GM12878 (cell line): Measurements from ENCODE around the gene PANK1.

ENCODE experiments used
- CEBPZ ChIP-seq: fragments of 150-350 bp; IDR thresholded peaks from 2 replicates; pipeline ENCODE4 v1.6.1; 2016; ENCODE audit warnings: low read depth, low read length
- CHD4 ChIP-seq: fragments of 200-600 bp; sonication (generic); IDR thresholded peaks from 2 replicates; pipeline ENCODE4 v1.6.1; 2016; ENCODE audit warnings: mild to moderate bottlenecking
- CTCF ChIP-seq, 3 experiments: IDR thresholded peaks in 2 of 3; conservative IDR thresholded peaks in 1 of 3; 2 replicates each; pipeline ENCODE4 v1.5.1; 2011; ENCODE audit warnings: low read depth in 3 of 3, low read length in 3 of 3, mild to moderate bottlenecking in 3 of 3, control low read depth in 2 of 3, moderate library complexity in 2 of 3, inconsistent platforms in 1 of 3, mixed read lengths in 1 of 3; ENCODE audit not compliant: control insufficient read depth in 2 of 3, insufficient read depth in 1 of 3; ENCODE audit errors: extremely low read depth in 1 of 3
- EZH2 ChIP-seq: IDR thresholded peaks from 2 replicates; pipeline ENCODE4 v1.6.1; 2012; ENCODE audit warnings: low read depth, mild to moderate bottlenecking, control low read depth, inconsistent platforms, low read length, borderline replicate concordance; ENCODE audit not compliant: control insufficient read depth
- FOXM1 ChIP-seq: IDR thresholded peaks from 2 replicates; pipeline ENCODE4 v1.6.1; 2012; ENCODE audit warnings: low read depth, mild to moderate bottlenecking, inconsistent platforms, low read length, moderate library complexity
- NFYA ChIP-seq: IDR thresholded peaks from 2 replicates; pipeline ENCODE4 v1.6.1; 2011; ENCODE audit warnings: low read depth, mild to moderate bottlenecking, low read length, improper control_type of control experiment, borderline replicate concordance
- POLR2A ChIP-seq: IDR thresholded peaks from 2 replicates; pipeline ENCODE4 v1.6.1; 2011; ENCODE audit warnings: low read depth, mild to moderate bottlenecking, low read length
- POLR2AphosphoS5 ChIP-seq: IDR thresholded peaks from 2 replicates; pipeline ENCODE4 v1.6.1; 2011; ENCODE audit warnings: mild to moderate bottlenecking, low read length, inconsistent platforms
- RELB ChIP-seq: fragments of 450-650 bp; IDR thresholded peaks from 2 replicates; pipeline ENCODE4 v1.6.1; 2017; ENCODE audit warnings: low read depth, mild to moderate bottlenecking, moderate library complexity
- TCF3 ChIP-seq: IDR thresholded peaks from 2 replicates; pipeline ENCODE4 v1.6.1; 2012; ENCODE audit warnings: low read depth, mild to moderate bottlenecking, low read length, borderline replicate concordance; ENCODE audit not compliant: insufficient read depth
- WRNIP1 ChIP-seq: IDR thresholded peaks from 2 replicates; pipeline ENCODE4 v1.6.1; 2011; ENCODE audit warnings: low read depth, low read length, improper control_type of control experiment, borderline replicate concordance
- ZNF274 ChIP-seq: IDR thresholded peaks from one replicate; pipeline ENCODE4 v1.8.0; 2011; ENCODE audit not compliant: insufficient read length, insufficient read depth
- TF ChIP-seq, protein P1 (sequence below): IDR thresholded peaks from 2 replicates; pipeline ENCODE4 v1.6.1; 2012; ENCODE audit warnings: low read depth, low read length, improper control_type of control experiment

GRCh38 chr10:89625041-89625765 lies 19.8 kb downstream of the PANK1 start:
- TF ChIP-seq POLR2AphosphoS5, result no peak
- no peak for TF ChIP-seq EZH2
- TF ChIP-seq CEBPZ, result no peak
- TF ChIP-seq CTCF (IDR thresholded peaks at IDR 0.05 in 2 of 3, conservative IDR thresholded peaks at IDR 0.05 in 1 of 3; ENCODE audit: control insufficient read depth in 2 of 3, extremely low read depth in 1 of 3, insufficient read depth in 1 of 3, low read depth in 3 of 3, low read length in 3 of 3), result no peak
- TF ChIP-seq, protein P1, sequence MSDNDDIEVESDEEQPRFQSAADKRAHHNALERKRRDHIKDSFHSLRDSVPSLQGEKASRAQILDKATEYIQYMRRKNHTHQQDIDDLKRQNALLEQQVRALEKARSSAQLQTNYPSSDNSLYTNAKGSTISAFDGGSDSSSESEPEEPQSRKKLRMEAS, result no peak
- TF ChIP-seq POLR2A, result no peak
- no peak for TF ChIP-seq ZNF274
- no peak for TF ChIP-seq WRNIP1
- TF ChIP-seq CHD4, result no peak
- TF ChIP-seq RELB, result no peak
- no peak for TF ChIP-seq TCF3
- no peak for TF ChIP-seq NFYA
- TF ChIP-seq FOXM1, result no peak
